Stromal cell of bone marrow (primary cell): ENCODE results near the gene RHBDD1.

Source experiments
- DNase-seq: peaks from one replicate; pipeline ENCODE4 v3.0.0-alpha.2; 2012; ENCODE audit warnings: low read depth

Gene RHBDD1

DNA sequence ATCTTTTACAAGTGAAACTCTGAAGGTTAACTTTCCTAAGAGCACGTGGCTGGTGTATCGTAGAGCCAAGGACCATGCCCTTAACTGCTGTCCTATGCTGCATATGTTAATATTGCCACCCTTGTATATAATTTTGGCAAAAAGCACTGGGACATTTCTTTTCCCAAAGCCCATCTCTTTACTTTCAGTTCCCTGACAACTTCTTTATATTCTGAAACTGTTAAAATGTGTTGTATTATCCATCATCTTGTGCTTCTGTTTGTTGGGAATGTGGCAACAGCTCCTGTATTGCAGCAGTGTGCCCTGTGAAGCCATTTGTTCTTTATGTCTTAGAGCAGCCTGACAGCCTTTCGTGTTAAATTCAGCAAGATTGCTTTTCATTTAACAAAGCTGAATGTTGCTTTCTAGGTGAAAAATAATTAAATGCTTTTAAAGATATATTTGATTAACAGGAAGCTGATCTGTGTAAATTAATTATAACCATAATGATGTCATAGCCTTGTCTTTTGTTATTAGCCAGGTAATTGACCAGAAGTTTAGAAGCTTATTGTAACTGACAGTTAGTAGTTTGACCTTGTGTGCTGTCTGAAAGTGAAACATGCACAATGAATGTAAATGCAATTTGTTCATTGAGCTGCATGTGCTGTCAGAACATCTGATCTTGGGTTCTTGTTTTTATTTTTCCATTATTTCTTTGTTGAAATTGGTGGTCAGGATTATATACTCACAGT, 9.7 kb downstream of the RHBDD1 start:
- no peak for DNase-seq

- no peak for DNase-seq
Observed at GRCh38 chr2:226847090-226847489, 11.2 kb downstream of the RHBDD1 start.

- no peak for DNase-seq
Observed at GRCh38 chr2:226847511-226847910, 11.7 kb downstream of the RHBDD1 start.

- DNase-seq: no peak
Observed at GRCh38 chr2:226849349-226849748, 13.5 kb downstream of the RHBDD1 start.

GRCh38 chr2:226850024-226850423, 14.2 kb downstream of the RHBDD1 start:
- DNase-seq: no peak

GRCh38 chr2:226855787-226856186, 19.9 kb downstream of the RHBDD1 start:
- DNase-seq: no peak

- DNase-seq: no peak
Observed at GRCh38 chr2:226860087-226860486, 24.2 kb downstream of the RHBDD1 start.

DNA sequence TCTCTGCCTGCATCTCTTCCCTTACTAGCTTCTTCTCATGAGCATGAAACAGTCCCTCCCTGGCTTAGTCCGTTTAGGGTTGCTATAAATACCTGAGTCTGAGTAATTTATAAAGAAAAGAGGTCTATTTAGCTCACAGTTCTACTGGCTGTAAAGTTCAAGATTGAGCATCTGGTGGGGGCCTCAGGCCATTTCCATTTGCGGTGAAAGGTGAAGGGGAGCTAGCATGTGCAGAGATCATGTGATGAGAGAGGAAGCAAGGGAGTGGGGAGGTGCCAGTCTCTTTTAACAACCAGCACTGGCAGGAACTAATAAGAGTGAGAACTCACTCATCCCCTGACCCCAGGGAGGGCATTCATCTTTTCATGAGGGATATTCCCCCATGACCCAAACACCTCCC, 26.8 kb downstream of the RHBDD1 start:
- no peak for DNase-seq

DNA sequence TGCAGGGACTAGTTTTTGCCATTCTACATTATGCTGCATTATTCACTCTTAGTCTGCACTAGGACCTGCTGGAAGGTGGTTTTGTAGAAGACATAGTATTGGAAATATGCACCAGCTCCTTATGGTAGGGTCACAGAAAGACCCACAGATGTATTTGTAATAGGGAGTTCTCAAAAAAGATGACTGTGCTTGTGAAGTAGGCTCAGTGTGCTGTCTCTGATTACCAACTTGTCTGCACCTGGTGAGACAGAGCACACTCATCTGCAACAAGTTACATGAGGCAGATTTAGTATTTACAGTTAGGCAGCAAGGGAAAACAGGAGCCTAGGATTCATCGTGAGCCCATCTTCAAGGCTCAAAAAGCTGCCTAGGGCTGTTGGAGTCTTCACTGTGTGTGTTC, 29.4 kb downstream of the RHBDD1 start:
- no peak for DNase-seq

DNA sequence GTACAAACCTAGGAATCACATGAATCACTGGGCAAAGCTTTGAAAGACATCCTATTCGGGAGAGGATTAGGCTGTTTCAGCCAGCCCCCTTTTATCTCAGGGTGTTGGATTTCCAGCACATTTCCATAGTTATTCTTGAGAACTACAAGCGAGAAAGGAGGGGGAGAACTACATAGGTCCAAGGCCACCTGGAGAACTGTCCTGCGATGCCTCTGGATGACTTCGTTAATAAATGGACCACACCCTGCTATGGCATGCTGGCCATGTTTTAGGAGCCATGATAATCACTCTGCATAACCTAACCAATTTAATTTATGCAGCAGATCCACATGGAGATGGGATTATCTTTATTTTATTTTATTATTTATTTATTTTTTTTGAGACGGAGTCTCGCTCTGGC, 29.9 kb downstream of the RHBDD1 start:
- DNase-seq: no peak

DNA sequence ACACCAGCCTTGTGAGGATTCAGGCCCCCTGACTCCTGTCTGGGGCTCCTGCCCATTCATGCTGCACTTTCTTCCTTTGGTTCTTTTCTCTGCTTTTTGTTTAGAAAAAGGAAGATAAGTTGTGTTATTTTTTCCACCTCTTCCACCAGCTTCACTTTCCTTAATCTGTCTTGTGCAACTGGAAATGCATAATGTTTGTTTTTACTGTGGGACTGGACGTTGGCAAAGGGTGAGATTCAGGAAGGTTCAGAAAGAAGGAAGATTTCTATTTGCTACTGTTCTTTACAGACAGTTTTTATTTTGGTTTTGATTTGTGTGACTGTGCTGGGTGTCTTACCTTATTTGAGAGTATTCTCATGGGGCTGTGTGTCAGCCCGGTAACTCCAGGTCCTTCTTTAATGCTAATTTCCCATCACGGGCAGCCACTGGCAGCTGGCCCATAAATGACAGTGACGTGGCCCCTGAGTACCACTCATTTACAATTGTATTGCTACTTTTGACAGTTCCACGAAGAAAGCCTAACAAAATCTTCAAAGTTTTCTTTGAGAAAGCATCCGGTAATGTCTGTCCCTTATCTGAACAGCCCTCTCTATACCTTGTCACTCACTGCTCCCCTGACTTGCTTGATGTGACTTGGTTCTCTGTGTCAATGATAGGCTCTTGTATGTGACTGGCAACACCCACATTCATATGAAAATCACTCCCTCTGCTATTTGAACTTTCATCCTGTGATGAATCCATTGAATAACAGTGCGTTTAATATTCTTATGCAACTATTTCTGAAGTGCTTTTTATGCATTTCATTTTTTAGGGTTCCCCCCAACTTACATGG, 32.7 kb downstream of the RHBDD1 start:
- DNase-seq: no peak

DNA sequence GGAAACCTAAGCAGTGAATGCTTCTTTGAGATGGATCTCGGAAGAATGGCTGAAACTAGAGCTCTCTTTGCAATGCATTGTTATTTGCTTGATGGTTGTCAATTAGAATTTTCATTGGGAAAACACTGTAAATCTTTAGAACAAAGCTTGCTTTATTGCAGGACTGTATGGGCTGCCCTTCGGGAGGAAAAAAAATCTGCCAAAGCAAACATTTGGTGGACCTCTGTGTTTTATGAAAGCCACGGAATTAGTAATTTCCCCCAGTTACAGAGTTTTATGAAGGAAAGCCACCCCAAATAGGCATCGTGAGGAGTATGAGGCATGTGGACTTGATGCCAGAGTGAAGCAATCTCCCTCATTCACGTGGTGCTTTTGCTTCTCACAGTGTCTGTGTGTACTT, 33.5 kb downstream of the RHBDD1 start:
- DNase-seq: peak; percentile 81

- no peak for DNase-seq
Observed at GRCh38 chr2:226873051-226873620, 37.3 kb downstream of the RHBDD1 start.

- DNase-seq: no peak
Observed at GRCh38 chr2:226873826-226874225, 38.0 kb downstream of the RHBDD1 start.

GRCh38 chr2:226874749-226875148, 38.9 kb downstream of the RHBDD1 start:
- no peak for DNase-seq

DNA sequence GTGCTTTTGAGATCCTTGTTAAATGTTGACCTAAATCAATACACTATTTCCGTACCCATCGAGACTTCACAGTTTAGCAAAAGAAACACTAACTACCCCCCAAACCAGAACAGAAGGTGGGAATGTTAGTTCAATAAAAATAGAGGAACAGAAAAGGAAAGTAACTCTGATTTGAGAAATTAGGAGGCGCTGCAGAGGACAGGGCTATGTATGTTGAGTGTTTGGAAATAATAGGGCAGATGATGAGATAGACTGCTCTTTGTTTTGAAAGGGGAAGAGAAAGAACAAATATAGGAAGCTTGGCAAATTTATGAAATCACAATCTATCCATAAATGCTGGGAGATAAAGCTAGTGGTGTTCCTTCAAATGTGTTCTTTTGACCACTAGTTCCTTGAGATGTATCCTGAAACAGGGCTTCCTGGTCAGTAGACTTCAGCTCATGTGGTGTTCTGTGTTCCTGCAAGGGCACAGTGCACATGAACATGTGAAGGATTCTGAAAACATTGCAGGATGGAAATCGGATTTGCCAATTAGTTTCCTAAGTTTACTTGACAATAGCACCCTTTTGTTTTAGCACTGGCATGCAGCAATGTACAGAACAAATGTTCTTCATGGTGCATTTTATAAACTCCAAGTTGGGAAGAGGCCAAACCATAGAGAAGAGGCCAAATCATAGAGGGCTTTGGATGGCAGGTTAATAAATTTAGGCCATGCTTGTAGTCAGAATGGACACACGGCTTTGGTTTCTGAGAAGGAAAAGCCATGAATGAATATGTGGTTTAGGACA, 39.8 kb downstream of the RHBDD1 start:
- no peak for DNase-seq

DNA sequence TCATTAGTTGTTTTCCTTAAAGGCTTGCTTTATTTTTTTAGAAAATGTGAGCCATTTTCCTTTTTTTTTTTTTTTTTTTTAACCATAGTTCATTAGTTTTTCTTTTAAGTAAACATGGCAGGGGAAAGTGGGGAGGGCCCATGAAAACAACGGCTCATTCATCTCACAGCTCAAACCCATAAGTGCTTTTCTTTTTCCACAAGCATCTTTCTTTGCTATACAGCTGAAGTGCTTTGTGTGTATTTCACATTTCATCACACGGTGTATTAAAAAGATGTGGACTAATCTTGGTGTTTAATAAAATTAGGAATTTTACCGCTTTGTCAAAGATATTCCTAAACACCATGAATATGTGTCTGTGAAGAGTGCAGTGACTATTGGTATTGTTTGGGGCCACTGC, 41.6 kb downstream of the RHBDD1 start:
- DNase-seq: no peak

- no peak for DNase-seq
Observed at GRCh38 chr2:226881287-226881686, 45.4 kb downstream of the RHBDD1 start.

DNA sequence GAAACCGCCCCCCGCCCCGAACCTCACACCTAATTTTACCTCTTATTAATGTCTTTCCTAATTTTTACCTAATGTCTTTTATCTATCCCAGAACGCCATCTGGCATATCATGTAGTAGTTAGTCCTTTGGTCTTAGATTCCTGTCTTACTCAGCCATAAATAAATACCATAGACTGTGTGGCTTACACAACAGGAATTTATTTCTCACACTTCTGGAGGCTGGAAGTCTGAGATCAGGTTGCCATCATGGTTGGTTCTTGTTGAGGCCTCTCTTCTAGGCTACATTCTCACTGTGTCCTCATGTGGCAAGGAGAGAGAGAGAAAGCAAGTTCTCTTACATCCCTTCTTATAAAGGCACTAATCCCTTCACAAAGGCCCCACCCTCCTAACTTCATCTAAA, 46.8 kb downstream of the RHBDD1 start:
- DNase-seq: no peak

DNA sequence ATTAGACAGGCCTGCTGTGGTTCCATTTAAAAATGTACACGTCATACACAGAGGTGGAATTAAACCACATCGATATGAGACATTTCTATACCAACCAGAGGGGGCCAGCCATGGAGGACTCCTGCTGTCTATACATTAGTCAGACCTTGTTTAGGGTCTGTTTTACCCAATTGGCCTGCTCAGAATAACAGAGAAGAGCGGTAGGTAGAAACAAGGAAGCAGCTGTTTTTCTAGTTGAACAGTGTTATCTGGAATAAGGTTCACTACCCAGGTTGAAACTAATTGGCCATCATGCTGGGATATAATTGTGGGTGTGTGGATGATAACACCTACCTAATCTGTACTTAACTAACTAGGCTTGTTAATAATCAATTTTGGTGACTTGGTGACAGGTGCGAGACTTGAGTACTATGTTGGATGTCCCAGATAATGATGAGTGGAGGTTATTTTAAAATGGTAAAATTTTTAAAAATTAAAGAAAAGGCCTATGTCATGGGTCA, 47.5 kb downstream of the RHBDD1 start:
- DNase-seq: no peak

DNA sequence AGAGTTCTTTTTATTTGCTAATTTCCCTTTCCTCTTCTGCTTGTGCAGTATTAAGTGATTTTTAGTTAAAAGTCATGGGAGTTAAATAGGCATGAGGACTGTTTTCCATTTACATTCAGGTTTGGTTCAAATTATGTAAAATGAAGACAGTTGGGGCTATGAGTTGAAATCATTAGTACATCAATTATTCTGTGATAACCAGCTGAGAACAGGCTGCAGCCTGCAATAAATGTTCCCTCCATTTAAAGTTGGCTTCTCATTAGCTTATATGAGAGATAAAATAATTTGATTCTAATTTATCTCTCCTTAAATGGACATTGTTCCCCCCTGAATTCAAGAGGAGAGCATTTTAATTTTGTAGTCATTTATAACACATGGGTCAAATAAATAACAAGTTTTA, 48.3 kb downstream of the RHBDD1 start:
- no peak for DNase-seq

DNA sequence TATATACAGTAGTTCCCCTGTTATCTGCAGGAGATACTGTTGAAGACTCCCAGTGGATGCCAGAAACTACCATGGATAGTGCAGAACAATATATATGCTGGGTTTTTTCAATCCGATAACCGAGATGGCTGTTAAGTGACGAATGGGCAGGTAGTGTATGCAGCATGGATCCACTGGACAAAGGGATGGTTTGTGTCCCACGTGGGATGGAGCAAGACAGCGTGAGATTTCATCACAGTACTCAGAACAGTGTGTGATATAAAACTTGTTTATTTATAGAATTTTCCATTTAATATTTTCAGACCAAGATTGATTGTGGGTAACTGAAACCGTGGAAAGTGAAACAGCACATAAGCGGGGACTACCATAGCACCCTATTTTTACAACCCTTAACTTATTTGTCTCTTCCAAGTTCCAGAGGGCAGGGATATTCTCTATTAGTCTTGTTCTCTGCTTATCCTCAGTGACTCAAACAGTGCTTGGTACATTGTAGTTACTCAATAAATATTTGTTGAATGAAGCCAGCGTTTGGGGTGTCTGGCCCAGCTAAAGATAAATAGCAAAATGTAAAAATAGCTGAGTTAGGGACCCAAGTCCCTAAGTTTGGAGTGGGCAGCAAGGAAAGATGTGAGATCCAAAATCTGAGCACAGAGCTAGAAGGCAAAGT, 50.0 kb downstream of the RHBDD1 start:
- no peak for DNase-seq
